NCI-H187 treated with DMSO at 0.1 percent for 48 hours (cell line): Measurements from ENCODE around the gene TMEM266.

ENCODE experiments used
- DNase-seq: peaks from one replicate; lab custom pipeline; 2025; lab: John Stamatoyannopoulos, UW

Gene TMEM266

DNA sequence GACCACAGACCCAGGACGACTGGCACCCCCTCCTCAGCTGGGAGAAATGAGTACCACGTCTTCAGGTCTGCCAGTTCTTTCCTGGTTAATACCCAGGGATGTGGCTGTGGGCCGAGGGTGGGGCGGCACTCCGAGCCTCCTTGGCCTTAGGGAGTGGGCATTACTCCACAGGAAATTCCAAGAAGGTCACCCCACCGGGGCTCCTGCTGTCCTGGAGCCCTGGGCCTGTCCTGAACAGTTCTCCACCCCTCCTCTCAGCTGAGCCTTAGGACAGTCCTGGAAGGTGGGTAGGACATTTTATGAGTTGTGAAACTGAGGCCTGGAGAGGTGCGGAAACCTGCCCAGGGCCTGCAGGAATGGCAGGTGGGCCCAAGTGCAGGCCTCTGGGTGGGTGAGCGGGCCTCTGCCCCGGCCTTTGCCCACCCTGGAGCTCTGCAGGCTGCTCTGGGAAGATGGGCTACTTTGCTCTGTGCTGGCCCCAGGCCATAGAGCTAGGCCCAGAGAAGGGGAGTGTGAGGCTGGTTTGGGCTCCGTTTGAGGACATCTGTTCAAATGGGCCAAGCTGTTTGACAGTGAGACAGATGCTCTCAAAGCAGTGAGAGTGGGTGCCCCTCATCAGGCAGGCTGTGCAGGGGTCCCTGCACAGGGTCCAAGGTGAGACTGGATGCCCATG, 103.1 kb downstream of the TMEM266 start:
- no peak for DNase-seq

GRCh38 chr15:76163457-76164295, 103.9 kb downstream of the TMEM266 start:
- DNase-seq, result no peak

GRCh38 chr15:76164602-76165001, 104.8 kb downstream of the TMEM266 start:
- no peak for DNase-seq

DNA sequence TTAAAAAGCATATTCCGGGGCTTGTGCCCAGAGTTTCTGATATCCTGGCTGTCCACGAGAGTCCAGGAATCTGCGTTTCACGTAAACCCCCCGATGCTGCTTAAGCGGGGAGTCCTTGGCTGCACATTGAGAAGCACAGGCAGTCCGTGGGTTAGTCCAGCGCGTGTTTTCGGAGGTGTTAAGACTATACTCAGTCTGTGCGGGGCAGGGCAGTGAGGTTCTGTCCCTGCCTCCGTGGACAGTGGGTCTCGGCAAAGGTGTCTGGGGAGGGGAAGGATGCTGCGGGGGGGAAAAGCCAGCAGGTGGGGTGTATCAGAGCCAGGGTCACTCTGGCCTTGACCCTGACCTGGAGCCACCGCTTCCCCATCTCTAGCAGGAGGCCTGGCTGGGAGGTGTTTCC, 106.2 kb downstream of the TMEM266 start:
- no peak for DNase-seq

- DNase-seq, result no peak
These were observed 108.6 kb downstream of the TMEM266 start for GRCh38 chr15:76168237-76168984.

- DNase-seq, result no peak
These were observed 109.2 kb downstream of the TMEM266 start for GRCh38 chr15:76169018-76169417.

DNA sequence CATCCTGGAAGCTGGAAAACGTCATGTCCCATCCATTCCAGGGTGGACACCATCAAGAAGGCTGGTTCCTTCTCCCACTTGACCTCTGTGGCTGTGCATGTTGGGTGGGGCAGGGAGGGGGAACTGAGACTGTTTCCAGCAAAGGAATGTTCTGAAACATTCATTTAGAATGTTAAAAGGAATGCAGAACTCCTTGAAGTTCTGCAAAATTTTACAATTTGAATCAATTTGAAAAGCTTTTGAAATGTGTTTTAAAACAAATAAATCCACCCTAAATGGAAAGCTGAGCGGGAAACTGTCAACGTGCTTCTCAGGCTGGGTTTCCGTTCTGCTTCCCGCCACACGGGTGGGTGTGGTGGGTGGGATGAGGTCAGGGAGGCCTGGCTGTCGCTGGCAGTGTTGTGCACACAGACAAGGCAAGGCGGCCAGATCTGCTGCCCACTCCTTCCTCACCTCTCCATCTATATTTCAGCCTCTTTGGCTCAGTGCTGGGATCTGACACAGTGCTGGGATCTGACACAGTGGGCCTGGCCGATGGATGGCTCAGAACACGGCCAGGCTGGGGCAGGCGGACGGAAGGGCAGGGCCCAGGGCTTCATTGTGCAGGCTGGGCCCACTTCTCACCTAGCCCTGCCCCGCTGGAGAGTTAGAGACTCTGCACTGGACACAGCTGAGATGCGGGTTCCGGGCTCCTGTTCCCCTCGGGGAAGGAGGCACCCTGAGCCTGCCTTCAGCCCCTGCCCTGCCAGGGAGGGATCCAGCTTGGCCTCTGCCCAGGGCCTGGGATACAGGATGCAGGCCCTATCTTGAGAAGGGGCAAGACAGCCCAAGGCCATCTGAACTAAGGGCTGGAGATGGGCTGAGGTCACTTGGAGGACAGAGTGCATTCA, 110.4 kb downstream of the TMEM266 start:
- DNase-seq, result no peak

DNA sequence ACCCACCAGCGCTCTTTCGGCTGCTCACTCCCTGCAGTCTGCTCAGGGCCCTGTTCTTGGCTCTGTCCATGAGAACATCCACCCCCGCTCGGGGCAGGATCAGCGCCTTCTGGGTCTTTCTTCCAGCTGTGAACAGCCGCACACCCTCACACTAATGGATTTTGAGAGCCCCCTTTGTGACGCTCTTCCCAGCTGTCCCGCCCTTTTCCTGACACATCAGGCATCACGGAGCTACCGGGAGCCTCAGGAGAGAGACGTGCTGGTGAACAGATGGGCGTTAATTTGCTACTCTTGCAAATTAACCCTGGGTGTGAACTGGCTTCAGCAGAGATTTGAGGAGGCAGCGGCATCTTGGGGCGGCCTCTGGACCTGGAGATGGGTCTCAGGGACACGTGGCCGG, 113.0 kb downstream of the TMEM266 start:
- no peak for DNase-seq

- no peak for DNase-seq
These were observed 113.6 kb downstream of the TMEM266 start for GRCh38 chr15:76173317-76173834.

DNA sequence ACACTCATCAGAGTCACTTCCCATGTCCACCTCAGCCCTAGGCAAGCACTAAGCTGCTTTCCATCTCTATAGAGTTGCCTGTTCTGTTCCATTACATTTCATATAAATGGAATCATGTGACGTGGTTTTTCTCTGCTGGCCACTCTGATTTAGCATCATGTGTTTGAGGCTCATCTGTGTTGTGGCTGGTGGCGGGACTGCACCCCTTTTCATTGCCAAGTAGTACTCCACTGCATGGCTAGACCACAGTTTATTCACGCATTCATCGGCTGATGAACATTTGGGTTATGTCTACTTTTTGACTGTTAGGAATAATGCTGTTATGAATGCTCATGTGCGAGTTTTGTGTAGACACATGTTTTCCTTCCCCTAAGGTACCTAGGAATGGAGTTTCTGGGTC, 114.9 kb downstream of the TMEM266 start:
- DNase-seq, result no peak

- no peak for DNase-seq
These were observed 115.7 kb downstream of the TMEM266 start for GRCh38 chr15:76175442-76175841.

- no peak for DNase-seq
These were observed 116.3 kb downstream of the TMEM266 start for GRCh38 chr15:76176059-76176458.

DNA sequence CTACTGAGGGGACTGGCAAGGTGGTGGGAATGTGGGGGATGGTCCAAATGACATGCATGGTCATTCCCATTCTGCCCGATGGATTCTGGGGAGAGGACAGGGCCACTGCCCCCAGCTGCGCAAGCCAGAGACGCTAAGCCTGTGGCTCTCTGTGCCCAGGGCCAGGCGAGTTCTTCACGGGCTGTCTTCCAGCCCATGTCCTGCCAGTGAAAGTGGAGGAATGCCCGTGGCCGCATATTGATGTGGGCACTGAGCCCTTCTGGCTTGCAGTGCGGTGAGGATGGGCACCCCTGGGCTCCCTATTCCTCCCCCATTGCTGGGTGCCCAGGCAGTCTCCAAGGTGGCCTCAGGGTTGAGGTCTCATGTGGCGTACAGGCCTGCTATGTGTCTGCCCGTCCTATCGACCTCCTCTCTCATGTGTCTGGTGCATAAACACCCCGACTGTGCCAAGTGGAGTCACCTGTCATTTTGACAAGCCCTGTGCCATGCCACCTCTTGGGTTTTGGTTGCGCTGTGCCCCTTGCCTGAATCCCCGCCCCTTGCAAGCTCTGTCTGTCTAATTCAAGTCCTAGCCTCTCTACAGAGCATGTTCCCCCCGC, 116.8 kb downstream of the TMEM266 start:
- no peak for DNase-seq

DNA sequence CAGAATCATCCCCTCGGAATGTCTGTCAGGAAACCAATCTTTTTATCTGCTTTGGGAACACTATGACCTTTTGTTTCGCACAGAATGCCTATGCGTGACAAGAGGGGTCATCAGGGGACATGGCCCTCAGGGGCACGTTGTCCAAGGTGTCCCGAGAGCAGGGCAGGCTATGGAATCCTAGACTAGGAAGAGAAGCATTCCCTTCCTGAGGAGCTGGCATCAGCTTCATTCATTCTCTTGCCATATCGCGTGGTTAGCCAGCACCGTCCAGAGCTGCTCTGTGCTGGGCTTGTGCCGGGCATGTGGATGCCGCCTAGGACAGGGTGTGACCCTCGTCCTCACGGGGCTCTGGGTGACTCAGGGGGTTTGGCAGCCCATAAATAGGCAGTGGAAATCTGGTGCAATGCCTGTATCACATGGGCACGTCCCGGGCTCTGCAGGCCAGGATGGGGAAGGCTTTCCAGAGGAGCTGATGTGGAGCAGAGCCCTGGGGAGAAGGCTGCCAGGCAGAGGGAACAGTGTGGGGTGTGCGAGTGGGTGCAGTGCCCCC, 117.8 kb downstream of the TMEM266 start:
- DNase-seq, result no peak

DNA sequence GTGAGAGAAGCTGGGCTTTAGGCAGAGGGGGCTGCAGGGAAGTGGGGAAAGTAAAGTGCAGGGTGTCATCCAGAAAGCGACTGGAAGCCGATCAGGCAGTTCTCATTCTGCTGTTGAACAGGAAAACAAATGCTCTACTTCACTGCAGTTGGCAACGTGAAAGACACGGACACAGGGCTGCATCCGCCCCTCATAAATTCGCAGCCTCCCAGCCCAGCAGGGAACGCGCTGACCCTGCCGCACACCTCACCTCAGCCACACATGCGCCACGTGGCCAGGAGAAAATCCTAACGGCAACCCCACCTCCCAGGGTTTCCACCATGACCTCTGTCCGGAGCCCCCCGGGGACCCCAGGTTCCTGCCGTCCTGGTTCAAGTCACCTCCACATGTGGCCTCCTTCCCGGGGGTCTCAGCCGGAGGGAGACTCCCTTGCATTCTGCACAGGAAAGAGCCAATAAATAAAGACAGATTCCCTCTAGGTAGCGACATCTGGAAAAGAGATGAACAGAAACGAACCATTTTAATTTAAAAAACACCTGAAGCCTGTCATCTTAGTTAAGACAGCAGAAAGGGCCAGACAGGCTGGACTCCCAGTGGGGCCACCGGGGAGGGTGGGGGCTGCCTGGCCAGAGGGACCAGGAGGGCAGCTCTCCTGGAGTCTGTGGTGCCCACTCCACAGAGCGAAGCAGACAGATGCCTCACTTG, 118.7 kb downstream of the TMEM266 start:
- DNase-seq, result no peak

GRCh38 chr15:76179023-76179422, 119.2 kb downstream of the TMEM266 start:
- no peak for DNase-seq

DNA sequence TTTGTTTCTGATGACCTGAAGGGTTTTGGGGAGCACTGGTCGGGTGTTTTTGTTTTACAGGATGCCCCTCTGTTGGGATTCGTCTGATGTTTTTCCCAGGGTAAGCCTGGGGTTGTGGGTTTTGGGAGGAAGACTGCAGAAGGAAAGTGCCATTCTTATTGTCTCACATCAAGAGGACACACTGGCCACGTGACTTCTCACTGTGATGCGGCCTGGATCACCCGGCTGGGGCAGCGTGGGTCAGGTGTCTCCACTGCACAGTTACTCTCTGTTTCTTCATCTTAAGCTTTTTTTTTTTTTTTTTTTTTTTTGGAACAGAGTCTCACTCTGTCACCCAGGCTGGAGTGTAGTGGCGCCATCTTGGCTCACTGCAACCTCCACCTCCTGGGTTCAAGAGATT, 120.5 kb downstream of the TMEM266 start:
- DNase-seq, result no peak

DNA sequence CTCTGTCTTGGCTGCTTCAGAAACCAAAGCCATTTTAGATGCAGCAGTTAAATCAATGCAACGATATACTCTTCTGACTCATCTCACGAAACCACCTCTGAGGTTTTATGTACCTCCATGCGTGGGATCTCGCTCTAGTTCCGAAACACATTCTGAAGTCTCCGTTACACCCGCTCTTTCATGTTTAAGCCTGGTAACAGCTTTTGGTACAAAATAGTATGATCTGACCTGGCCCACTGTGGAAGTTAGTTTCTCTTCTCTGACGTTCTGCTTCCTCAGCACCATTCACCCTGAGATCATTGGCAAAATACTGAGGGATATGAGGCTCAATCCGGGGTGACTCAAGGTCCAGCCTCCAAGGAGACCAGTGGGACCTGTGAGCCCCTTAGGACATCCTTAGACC, 121.9 kb downstream of the TMEM266 start:
- no peak for DNase-seq

DNA sequence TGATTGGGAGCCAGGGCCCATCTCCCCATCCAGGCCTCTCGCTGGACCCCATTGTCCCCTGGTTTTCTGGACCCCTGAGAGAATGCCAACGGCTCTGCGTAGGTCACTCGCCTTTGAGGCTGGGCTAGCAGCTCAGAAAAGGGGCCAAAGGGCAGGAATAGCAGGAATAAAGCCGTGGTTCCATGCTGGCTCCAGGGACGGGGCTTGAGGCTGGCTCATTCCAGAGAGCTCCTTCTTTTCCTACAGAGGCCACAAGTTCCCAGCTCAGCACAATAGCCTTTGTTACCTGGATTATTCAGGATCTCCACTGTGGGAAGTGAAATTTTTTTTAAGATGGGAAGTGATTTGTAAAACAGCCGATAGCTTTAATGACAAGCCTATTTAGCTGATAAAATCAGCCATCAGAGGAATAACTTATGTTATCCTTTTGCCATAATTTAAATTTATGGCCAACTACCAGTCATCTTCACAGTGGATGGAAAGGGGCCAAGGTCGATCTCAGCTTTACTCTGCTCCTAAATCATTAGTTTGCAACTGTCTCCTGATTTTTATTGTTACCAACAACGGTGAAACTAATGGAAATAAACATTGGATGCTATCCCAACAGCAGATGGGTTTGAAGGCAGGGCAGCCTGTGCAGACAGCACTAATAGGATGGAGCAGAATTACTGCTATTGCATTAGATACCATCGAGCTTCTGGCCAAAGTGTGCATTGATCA, 124.3 kb downstream of the TMEM266 start:
- no peak for DNase-seq

- DNase-seq, result no peak
These were observed 124.9 kb downstream of the TMEM266 start for GRCh38 chr15:76184650-76185035.
